SK-N-MC (cell line): ENCODE measurements around the gene TCHP.

ENCODE experiments used
- EZH2 ChIP-seq: fragments of 200-600 bp; sonication (generic); IDR thresholded peaks from one replicate; pipeline ENCODE4 v1.6.1; 2017; ENCODE audit warnings: antibody characterized with exemption
- FOXP2 ChIP-seq: optimal IDR thresholded peaks from 2 replicates; pipeline ENCODE3; 2011; ENCODE audit warnings: mild to moderate bottlenecking, moderate library complexity; ENCODE audit not compliant: insufficient read depth; ENCODE audit errors: extremely low read length, control extremely low read depth
- POLR2AphosphoS5 ChIP-seq: IDR thresholded peaks from 2 replicates; pipeline ENCODE4 v1.6.1; 2012; ENCODE audit warnings: mild to moderate bottlenecking, low read depth, low read length, borderline replicate concordance

GRCh38 chr12:109878247-109878625 is 21.8 kb upstream of the TCHP start:
- TF ChIP-seq POLR2AphosphoS5: no peak
- TF ChIP-seq EZH2: no peak
- TF ChIP-seq FOXP2: no peak
